Panc1 (cell line): ENCODE results near the gene USP28. TPM values are rescaled to one million over a fixed set of nuclear protein-coding genes. Genes with fewer than 3 reads are reported as not detected.

Source experiments
- ATAC-seq: fragments of 200-7000 bp; cut with Tn5 transposase; 2 replicates; pipeline ENCODE4 v1.9.1; 2020; ENCODE audit warnings: mild to moderate bottlenecking, moderate library complexity
- BruUV-seq: library from RNA; stranded (reverse); fragments of 400-500 nt; replicated peaks from 2 replicates; lab custom pipeline; 2021; lab: Mats Ljungman, UMichigan
- CTCF ChIA-PET: fragments of 300-600 bp; sonication (Branson Sonifier 250); formaldehyde crosslinking; loops from one replicate; lab custom pipeline; 2022; ENCODE audit warnings: antibody characterized with exemption; lab: Charles Lee
- POLR2A ChIA-PET: fragments of 300-600 bp; sonication (Branson Sonifier 250); formaldehyde crosslinking; loops from one replicate; lab custom pipeline; 2022; ENCODE audit warnings: antibody characterized with exemption; lab: Charles Lee
- DNase-seq: peaks from one replicate; pipeline ENCODE4 v3.0.0-alpha.2; 2010; ENCODE audit warnings: low read depth, low spot score
- H3K27ac ChIP-seq: 2 replicates; pipeline ENCODE4 v1.5.1; 2011; ENCODE audit warnings: mild to moderate bottlenecking, low read length, inconsistent platforms
- H3K27me3 ChIP-seq: fragments of 200-500 bp; sonication (Bioruptor generic); 2 replicates; pipeline ENCODE4 v1.6.0; 2014; ENCODE audit warnings: low read length, inconsistent platforms; ENCODE audit not compliant: control insufficient read depth, insufficient read depth
- H3K36me3 ChIP-seq: fragments of 200-500 bp; sonication (Bioruptor generic); 2 replicates; pipeline ENCODE4 v1.5.1; 2014; ENCODE audit warnings: inconsistent platforms, mild to moderate bottlenecking, low read length, moderate library complexity; ENCODE audit not compliant: control insufficient read depth, insufficient read depth
- H3K4me1 ChIP-seq: 2 replicates; pipeline ENCODE4 v1.5.1; 2011; ENCODE audit warnings: inconsistent platforms, mild to moderate bottlenecking, low read length, moderate library complexity; ENCODE audit not compliant: control insufficient read depth, insufficient read depth
- H3K4me3 ChIP-seq, 2 experiments: 2 replicates each; pipeline ENCODE4 v1.5.1; 2011 to 2012; ENCODE audit warnings: low read depth in 2 of 2, low read length in 2 of 2, mild to moderate bottlenecking in 2 of 2, inconsistent platforms in 1 of 2, moderate library complexity in 1 of 2
- H3K9me3 ChIP-seq: fragments of 200-500 bp; sonication (Bioruptor generic); 2 replicates; pipeline ENCODE4 v1.5.1; 2014; ENCODE audit warnings: low read depth, mild to moderate bottlenecking, inconsistent platforms, low read length, moderate library complexity; ENCODE audit not compliant: control insufficient read depth, insufficient read depth
- POLR2AphosphoS5 ChIP-seq: IDR thresholded peaks from 2 replicates; pipeline ENCODE4 v1.6.1; 2012; ENCODE audit warnings: mild to moderate bottlenecking, low read depth, low read length, moderate library complexity
- SIN3A ChIP-seq: IDR thresholded peaks from 2 replicates; pipeline ENCODE4 v1.6.1; 2012; ENCODE audit warnings: low read depth, mild to moderate bottlenecking, low read length, moderate library complexity, borderline replicate concordance; ENCODE audit not compliant: insufficient read depth
- TCF7L2 ChIP-seq: IDR thresholded peaks from 2 replicates; pipeline ENCODE4 v1.6.1; 2011; ENCODE audit warnings: mild to moderate bottlenecking, low read depth, low read length, inconsistent platforms
- in situ Hi-C: cut with HindIII; loops from 2 replicates; pipeline ENCODE4 v1.10.0; 2016; ENCODE audit warnings: low sequenced_read_pairs, low pct_unique_long_range_greater_than_20kb
- intact Hi-C: fragments of 100-400 bp; cut with micrococcal nuclease; formaldehyde crosslinking; loops from one replicate; pipeline ENCODE4 v1.10.0; 2022; ENCODE audit not compliant: unreplicated experiment
- total RNA-seq: library from RNA; stranded (reverse); gene quantifications from one replicate; pipeline ENCODE4 v1.2.1, GENCODE V29; 2021; ENCODE audit not compliant: unreplicated experiment
- TF ChIP-seq, protein P1 (sequence below): fragments of 450-650 bp; IDR thresholded peaks from 2 replicates; pipeline ENCODE4 v1.5.1; 2017; ENCODE audit warnings: mild to moderate bottlenecking
- TF ChIP-seq, protein P2 (sequence below), 2 experiments: IDR thresholded peaks; 2 replicates each; pipeline ENCODE4 v1.6.1; 2011 to 2012; ENCODE audit warnings: low read depth in 2 of 2, control low read depth in 1 of 2, low read length in 1 of 2, mild to moderate bottlenecking in 1 of 2, moderate library complexity in 1 of 2; ENCODE audit not compliant: insufficient read depth in 1 of 2

The USP28 gene
- total RNA-seq, 1 experiment from 2014 or later: 52.3 TPM

DNA sequence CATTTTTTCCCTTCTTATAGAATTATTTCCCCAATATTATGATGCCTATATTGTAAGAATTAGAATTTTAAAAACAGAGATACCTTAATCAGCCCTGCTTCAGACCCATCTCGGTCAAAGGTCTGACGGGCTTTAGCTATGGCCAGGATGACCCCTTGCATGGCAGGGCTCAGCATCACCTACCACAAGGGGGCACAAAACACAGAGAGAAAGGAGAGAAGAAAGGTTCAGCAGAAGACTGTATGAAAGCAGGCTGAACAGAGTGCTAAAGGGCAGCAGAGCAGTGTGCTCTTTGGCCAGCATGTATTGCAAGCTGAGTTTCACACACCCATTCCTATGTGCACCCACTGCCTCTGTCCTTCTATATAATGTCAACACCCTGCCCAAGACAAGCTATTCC lies 69.0 kb downstream of the USP28 start:
- POLR2A ChIA-PET: no interaction called here
- no peaks in the 10 kb centered on the region for H3K9me3 ChIP-seq
- in situ Hi-C loops: no loop called here
- no peak overlapping the region for H3K27ac ChIP-seq
- no peaks in the 10 kb centered on the region for H3K4me1 ChIP-seq
- no TSS peak for BruUV-seq
- CTCF ChIA-PET: interaction anchor here (0.5 to 1.3 kb wide), 9 partner anchors 9 to 457 kb away, joined by 3 to 7 read pairs (median 3); no protein-coding TSS in a partner anchor
- DNase-seq (no peak), ATAC-seq (peak; percentile 95)
- intact Hi-C loops: loop anchor here (5.0 kb wide), 1 partner anchor 456 kb away; no protein-coding TSS in a partner anchor
- no peaks in the 10 kb centered on the region for H3K27me3 ChIP-seq
- peaks cover 9% of the 10 kb centered on the region for H3K36me3 ChIP-seq
- no peak for TF ChIP-seq TCF7L2
- TF ChIP-seq, protein P1, sequence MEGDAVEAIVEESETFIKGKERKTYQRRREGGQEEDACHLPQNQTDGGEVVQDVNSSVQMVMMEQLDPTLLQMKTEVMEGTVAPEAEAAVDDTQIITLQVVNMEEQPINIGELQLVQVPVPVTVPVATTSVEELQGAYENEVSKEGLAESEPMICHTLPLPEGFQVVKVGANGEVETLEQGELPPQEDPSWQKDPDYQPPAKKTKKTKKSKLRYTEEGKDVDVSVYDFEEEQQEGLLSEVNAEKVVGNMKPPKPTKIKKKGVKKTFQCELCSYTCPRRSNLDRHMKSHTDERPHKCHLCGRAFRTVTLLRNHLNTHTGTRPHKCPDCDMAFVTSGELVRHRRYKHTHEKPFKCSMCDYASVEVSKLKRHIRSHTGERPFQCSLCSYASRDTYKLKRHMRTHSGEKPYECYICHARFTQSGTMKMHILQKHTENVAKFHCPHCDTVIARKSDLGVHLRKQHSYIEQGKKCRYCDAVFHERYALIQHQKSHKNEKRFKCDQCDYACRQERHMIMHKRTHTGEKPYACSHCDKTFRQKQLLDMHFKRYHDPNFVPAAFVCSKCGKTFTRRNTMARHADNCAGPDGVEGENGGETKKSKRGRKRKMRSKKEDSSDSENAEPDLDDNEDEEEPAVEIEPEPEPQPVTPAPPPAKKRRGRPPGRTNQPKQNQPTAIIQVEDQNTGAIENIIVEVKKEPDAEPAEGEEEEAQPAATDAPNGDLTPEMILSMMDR: peak; percentile 78
- no peak overlapping the region for H3K4me3 ChIP-seq

DNA sequence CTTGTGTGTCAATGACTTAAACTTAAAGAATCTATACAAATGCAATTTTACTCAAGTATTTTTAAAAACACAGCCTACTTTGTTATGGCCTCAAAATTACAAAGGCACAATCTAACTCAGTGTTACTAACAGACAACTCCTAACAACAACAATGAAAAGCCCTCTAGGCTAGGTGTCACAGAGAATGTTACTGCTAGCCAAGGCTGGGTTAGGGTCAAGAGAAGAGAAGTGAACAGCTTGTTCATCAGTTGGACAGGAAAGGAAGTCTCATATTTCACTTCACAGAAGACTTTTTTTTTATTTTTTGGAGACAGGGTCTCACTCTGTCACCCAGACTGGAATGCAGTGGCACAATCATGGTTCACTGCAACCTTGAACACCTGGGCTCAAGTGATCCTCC lies 69.7 kb downstream of the USP28 start:
- ChIA-PET CTCF (interaction anchor here (0.8 to 1.1 kb wide), 3 partner anchors 8 to 458 kb away, joined by 3 to 4 read pairs (median 3); no protein-coding TSS in a partner anchor), POLR2A (no interaction called here)
- in situ Hi-C loops (no loop called here), intact Hi-C loops (loop anchor here (5.0 kb wide), 1 partner anchor 457 kb away; no protein-coding TSS in a partner anchor)
- TF ChIP-seq TCF7L2 (no peak), POLR2AphosphoS5 (no peak), SIN3A (no peak)
- TF ChIP-seq, protein P2, sequence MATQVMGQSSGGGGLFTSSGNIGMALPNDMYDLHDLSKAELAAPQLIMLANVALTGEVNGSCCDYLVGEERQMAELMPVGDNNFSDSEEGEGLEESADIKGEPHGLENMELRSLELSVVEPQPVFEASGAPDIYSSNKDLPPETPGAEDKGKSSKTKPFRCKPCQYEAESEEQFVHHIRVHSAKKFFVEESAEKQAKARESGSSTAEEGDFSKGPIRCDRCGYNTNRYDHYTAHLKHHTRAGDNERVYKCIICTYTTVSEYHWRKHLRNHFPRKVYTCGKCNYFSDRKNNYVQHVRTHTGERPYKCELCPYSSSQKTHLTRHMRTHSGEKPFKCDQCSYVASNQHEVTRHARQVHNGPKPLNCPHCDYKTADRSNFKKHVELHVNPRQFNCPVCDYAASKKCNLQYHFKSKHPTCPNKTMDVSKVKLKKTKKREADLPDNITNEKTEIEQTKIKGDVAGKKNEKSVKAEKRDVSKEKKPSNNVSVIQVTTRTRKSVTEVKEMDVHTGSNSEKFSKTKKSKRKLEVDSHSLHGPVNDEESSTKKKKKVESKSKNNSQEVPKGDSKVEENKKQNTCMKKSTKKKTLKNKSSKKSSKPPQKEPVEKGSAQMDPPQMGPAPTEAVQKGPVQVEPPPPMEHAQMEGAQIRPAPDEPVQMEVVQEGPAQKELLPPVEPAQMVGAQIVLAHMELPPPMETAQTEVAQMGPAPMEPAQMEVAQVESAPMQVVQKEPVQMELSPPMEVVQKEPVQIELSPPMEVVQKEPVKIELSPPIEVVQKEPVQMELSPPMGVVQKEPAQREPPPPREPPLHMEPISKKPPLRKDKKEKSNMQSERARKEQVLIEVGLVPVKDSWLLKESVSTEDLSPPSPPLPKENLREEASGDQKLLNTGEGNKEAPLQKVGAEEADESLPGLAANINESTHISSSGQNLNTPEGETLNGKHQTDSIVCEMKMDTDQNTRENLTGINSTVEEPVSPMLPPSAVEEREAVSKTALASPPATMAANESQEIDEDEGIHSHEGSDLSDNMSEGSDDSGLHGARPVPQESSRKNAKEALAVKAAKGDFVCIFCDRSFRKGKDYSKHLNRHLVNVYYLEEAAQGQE (IDR thresholded peaks at IDR 0.05; ENCODE audit: insufficient read depth in 1 of 2, low read depth in 2 of 2, low read length in 1 of 2): no peak
- TF ChIP-seq, protein P1: no peak
- Histone ChIP-seq H3K27me3 (no peaks in the 10 kb centered on the region), H3K4me1 (no peaks in the 10 kb centered on the region), H3K4me3 (no peak overlapping the region), H3K36me3 (peaks cover 9% of the 10 kb centered on the region), H3K27ac (no peak overlapping the region), H3K9me3 (no peaks in the 10 kb centered on the region)
- no peak for DNase-seq
- BruUV-seq: no TSS peak
- ATAC-seq: no peak
